Measurements from ENCODE around the gene ACSL6. TPM values are rescaled to one million over a fixed set of nuclear protein-coding genes. Genes with fewer than 3 reads are reported as not detected.

Gene ACSL6
- total and polyA plus RNA-seq, 2 experiments from 2014 or later, result 1.7 to 2.4 TPM

DNA sequence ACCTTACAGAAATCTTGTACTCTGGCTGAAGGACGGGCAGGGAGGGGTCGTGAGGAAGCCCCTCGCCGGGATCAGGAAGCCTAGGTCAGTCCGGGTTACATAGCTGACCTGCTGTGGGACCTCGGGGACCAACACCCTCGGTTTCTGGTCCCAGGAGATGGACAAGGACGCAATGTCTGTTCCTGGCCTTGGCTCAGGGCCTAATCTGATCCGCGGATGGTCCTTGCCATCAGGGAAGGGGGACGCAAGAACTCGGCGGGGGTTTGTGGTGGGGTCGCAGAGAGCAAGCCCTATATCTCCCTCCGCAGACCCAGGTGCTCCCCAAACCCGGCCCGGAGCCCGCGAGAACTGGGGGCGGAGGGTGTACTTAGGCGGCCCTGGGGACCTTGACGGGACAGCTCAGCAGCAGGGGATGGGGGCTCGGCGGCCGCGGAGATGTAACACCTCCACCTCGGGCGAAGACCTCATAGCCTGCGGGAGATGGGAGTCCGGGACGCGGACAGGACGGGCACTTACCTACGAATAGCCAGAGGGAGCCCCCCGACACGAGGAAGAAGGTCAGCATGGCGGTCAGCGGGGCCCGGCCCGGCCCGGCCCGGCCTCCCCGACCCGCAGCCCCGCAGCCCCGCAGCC lies 353 bp downstream of the ACSL6 start:
- Histone ChIP-seq H3K4me1 (ENCODE audit: insufficient read depth) (no peaks in the 10 kb centered on the region), H3K36me3 (replicated peaks; ENCODE audit: insufficient read depth, low read depth) (no peaks in the 10 kb centered on the region), H3K4me2 (peak overlapping the region; percentile 97), H3K79me2 (no peaks in the 10 kb centered on the region), H4K20me1 (ENCODE audit: insufficient read depth, poor library complexity, severe bottlenecking) (no peaks in the 10 kb centered on the region), H3K27ac (no peak overlapping the region), H2AFZ (no peak overlapping the region), H3K9me3 (ENCODE audit: low read depth) (no peaks in the 10 kb centered on the region), H3K4me3 (peak overlapping the region; percentile 49), H3K9me2 (replicated peaks; ENCODE audit: insufficient read depth) (no peaks in the 10 kb centered on the region), H3K27me3 (peaks cover 50% of the 10 kb centered on the region)
- TF ChIP-seq, protein P1, sequence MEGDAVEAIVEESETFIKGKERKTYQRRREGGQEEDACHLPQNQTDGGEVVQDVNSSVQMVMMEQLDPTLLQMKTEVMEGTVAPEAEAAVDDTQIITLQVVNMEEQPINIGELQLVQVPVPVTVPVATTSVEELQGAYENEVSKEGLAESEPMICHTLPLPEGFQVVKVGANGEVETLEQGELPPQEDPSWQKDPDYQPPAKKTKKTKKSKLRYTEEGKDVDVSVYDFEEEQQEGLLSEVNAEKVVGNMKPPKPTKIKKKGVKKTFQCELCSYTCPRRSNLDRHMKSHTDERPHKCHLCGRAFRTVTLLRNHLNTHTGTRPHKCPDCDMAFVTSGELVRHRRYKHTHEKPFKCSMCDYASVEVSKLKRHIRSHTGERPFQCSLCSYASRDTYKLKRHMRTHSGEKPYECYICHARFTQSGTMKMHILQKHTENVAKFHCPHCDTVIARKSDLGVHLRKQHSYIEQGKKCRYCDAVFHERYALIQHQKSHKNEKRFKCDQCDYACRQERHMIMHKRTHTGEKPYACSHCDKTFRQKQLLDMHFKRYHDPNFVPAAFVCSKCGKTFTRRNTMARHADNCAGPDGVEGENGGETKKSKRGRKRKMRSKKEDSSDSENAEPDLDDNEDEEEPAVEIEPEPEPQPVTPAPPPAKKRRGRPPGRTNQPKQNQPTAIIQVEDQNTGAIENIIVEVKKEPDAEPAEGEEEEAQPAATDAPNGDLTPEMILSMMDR (IDR thresholded peaks at IDR 0.05; ENCODE audit: poor library complexity), result no peak
- TF ChIP-seq EZH2phosphoT487 (IDR thresholded peaks at IDR 0.05; ENCODE audit: low read depth, severe bottlenecking, unreplicated experiment) (no peak), EZH2 (IDR thresholded peaks at IDR 0.05; ENCODE audit: borderline replicate concordance) (no peak)
- DNase-seq (ENCODE audit: low spot score), result no peak
- 12% methylated on average over 17 of the region's 46 CpGs for WGBS (ENCODE audit: low lambda C conversion rate, missing lambda C conversion rate)

DNA sequence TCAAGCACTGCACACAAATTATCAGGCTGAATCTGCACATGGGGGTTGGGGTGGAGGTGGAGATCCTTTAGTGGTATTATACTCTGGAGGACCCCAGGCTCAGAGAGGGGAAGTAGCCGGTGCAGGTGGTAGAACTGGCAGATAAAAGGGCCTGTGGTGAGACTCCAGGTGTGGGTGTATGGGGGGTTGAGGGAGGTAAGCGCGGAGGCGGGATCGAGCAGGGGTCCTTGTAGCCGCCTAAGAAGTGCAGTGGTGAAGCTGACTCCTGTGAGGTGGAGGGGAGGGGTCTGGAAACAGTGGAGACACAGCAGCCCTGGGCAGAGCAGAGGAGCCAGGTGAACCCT lies 841 bp downstream of the ACSL6 start:
- Histone ChIP-seq H4K20me1 (ENCODE audit: insufficient read depth, poor library complexity, severe bottlenecking) (no peaks in the 10 kb centered on the region), H3K79me2 (no peaks in the 10 kb centered on the region), H3K9me2 (replicated peaks; ENCODE audit: insufficient read depth) (no peaks in the 10 kb centered on the region), H2AFZ (no peak overlapping the region), H3K27me3 (peaks cover 50% of the 10 kb centered on the region), H3K4me1 (ENCODE audit: insufficient read depth) (no peaks in the 10 kb centered on the region), H3K9me3 (ENCODE audit: low read depth) (no peaks in the 10 kb centered on the region), H3K27ac (no peak overlapping the region), H3K36me3 (replicated peaks; ENCODE audit: insufficient read depth, low read depth) (no peaks in the 10 kb centered on the region), H3K4me2 (peak overlapping the region; percentile 97), H3K4me3 (no peak overlapping the region)
- TF ChIP-seq EZH2 (IDR thresholded peaks at IDR 0.05; ENCODE audit: borderline replicate concordance) (no peak), EZH2phosphoT487 (IDR thresholded peaks at IDR 0.05; ENCODE audit: low read depth, severe bottlenecking, unreplicated experiment) (no peak)
- TF ChIP-seq, protein P1 (IDR thresholded peaks at IDR 0.05; ENCODE audit: poor library complexity), result no peak
- no peak for DNase-seq (ENCODE audit: low spot score)
- 50% methylated on average over 6 of the region's 6 CpGs for WGBS (ENCODE audit: low lambda C conversion rate, missing lambda C conversion rate)

DNA sequence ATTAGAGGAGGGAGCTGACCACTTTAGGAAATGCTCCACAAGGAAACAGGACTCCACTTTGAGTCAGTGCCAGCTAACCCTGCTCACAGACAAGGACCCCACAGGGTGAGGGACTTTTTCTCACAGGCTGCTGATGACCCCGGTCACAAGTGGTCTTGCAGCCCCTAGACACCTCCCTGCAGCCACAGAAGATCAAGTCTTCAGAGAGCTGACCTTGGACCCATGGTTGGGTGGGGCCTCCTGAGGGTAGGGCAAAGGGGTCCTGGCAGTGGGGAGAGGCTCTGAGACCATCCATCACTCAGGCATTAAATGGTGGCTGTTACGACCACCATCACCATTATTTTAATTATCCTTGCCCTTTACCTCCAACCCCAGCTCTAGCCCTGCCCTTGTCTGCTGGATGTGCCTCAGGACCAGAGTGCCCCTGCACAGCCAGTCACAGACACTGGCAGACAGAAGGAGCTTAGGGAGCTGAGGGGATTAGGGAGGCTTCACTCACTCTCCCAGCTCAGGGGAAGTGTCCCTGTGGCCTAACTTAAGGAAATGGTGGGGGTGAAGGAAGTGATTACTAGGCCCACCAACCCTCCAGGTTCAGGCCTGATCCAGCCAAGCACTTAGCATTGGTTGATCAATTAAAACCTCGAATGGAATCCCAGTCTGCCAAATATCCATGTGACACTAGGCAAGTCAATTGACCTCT lies 1.6 kb downstream of the ACSL6 start:
- no peaks in the 10 kb centered on the region for H3K9me2 ChIP-seq (replicated peaks; ENCODE audit: insufficient read depth)
- H3K4me2 ChIP-seq, result no peak overlapping the region
- DNase-seq (ENCODE audit: low spot score), result no peak
- no peaks in the 10 kb centered on the region for H3K79me2 ChIP-seq
- H4K20me1 ChIP-seq (ENCODE audit: insufficient read depth, poor library complexity, severe bottlenecking), result no peaks in the 10 kb centered on the region
- H3K9me3 ChIP-seq (ENCODE audit: low read depth), result no peaks in the 10 kb centered on the region
- no peaks in the 10 kb centered on the region for H3K4me1 ChIP-seq (ENCODE audit: insufficient read depth)
- no peak overlapping the region for H2AFZ ChIP-seq
- H3K36me3 ChIP-seq (replicated peaks; ENCODE audit: insufficient read depth, low read depth), result no peaks in the 10 kb centered on the region
- H3K4me3 ChIP-seq, result no peak overlapping the region
- TF ChIP-seq, protein P1 (IDR thresholded peaks at IDR 0.05; ENCODE audit: poor library complexity), result no peak
- TF ChIP-seq EZH2phosphoT487 (IDR thresholded peaks at IDR 0.05; ENCODE audit: low read depth, severe bottlenecking, unreplicated experiment) (no peak), EZH2 (IDR thresholded peaks at IDR 0.05; ENCODE audit: borderline replicate concordance) (no peak)
- H3K27ac ChIP-seq, result no peak overlapping the region
- 82% methylated on average over 3 of the region's 3 CpGs for WGBS (ENCODE audit: low lambda C conversion rate, missing lambda C conversion rate)
- H3K27me3 ChIP-seq, result peaks cover 43% of the 10 kb centered on the region

Measured in hepatocyte (in vitro differentiated cells).